ENCODE data around the gene ARHGEF17. TPM values are rescaled to one million over a fixed set of nuclear protein-coding genes. Genes with fewer than 3 reads are reported as not detected.

Gene ARHGEF17
- total RNA-seq, 1 donor from 2014 or later = 82.6 TPM

DNA sequence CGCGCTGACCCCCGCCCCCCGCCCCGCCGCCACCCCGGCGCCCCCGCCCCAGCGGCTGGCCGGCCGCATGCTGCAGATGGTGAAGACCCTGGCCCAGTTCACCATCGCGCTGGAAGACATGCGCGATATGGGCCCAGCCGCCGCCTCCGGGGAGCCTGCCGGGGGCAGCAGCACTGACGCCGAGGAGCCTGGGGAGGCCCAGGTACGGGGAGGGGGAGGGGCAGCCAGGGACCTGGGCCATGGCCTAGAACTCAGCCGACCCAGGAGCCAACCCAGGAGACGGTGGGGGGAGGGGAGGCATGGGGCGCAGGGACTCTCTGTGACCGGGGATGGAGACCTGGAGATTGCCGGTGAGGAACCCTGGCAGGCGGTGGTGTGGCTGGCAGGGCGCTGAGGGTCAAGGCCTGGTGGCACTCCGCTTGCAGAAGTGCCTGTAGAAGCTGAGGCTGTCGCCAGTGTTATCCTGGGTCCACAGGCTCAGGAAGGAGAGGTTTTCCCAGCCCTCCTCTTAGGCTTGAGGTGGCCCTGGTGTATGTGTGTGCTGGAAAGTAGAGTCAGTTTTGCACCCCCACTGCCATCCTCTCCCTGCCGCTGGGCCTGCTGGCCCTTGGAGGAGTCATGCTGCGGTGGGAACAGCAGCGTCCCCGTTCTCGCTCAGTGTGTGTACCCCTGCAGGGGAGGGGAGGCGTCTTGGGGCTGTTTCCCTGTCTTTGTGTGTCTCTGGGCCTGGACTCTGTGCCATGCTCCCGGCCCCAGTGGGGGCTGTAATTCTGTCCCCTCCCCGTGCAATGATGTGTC is 35.2 kb downstream of the ARHGEF17 start:
- intact Hi-C loops (cut with DNase I) = no loop called here
- DNase-seq (ENCODE audit: low spot score) = no peak

DNA sequence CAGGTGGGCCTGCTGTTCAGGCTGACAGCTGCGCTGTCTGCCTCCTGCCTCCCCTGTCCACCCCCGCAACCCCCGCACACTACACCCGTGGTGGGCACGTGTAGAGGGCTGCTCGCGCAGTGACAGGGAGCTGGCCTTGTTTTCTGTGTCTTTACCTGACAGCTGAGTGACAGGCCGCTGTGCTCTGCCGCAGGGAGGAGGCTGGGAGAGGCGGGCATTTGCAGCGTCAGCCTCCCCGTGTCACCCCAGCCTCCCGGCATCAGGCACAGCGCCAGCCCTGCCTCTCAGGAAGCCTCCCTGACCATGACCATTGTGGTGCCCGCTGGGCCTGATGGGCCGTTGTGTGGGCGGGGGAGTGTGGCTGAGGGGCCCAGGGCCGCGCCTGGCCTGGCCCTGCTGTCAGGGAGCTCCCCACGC is 36.1 kb downstream of the ARHGEF17 start:
- DNase-seq (ENCODE audit: low spot score) = peak; percentile 86
- intact Hi-C loops (cut with DNase I) = no loop called here

DNA sequence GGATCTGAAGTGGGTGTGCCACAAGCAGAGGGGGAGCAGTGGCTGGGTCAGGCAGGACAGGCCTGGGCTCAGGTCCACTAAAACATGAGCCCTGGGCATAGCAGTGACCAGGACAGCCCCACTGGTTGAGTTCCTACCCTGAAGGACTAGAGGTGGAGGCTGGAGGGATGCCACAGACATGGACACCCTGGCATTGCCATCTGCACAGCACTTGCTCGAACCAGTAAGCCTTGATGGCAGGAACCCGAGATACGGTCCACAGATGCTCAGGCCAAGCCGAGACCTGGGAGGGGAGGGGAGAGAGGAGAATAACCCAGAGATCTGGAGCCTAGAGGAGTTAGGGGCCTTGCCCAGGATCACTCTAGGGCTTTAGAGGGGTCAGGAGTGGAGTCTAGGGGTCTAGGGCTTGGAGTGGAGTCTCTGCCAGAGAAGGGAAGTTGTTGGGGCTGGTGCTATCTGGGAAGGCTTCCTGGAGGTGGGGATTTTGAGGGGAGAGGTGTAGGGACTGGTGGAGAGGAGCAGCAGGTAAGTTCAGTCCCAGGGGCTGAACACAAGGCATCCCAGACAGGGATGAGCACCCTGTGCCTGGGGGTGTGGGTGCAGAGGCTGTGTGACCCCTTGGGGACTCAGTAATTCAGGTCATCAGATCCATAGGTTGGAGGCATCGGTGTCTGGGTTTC is 37.5 kb downstream of the ARHGEF17 start:
- no peak for DNase-seq (ENCODE audit: low spot score)
- intact Hi-C loops (cut with DNase I) = no loop called here

DNA sequence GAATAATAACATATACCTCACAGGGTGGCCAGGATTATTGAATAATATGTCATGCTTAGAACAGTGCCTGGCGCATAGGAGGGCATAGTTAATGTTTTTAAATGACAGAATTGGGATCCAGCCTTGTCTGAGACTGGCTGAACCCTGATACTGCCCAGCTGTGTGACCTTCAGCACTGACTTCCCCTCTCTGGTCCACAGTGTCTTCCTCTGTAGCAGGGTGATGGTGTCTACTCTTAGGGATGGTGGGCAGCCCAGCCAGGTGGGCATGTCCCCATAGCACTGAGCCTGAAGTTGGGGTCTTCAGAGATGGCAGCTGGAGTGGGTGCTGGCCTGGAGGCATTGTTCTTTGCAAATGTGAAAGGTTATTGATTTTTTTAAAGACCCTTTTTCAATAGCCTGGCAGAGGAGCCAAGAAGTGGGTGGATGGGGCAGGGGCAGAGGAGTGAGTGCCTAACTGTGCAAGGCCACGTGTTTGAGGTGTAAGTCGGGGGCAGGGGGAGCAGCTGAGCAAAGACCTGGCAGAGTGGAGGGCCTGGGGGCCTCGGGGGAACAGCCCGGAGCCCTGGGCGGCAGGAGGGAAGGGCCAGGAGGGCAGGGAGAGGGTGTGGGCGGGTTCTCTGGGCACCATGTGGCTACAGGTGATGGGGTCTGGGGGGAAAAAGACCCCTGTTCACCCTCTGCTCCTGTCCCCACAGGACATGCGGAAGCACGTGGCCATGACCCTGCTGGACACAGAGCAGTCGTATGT is 38.3 kb downstream of the ARHGEF17 start:
- intact Hi-C loops (cut with DNase I) = no loop called here
- no peak for DNase-seq (ENCODE audit: low spot score)

DNA sequence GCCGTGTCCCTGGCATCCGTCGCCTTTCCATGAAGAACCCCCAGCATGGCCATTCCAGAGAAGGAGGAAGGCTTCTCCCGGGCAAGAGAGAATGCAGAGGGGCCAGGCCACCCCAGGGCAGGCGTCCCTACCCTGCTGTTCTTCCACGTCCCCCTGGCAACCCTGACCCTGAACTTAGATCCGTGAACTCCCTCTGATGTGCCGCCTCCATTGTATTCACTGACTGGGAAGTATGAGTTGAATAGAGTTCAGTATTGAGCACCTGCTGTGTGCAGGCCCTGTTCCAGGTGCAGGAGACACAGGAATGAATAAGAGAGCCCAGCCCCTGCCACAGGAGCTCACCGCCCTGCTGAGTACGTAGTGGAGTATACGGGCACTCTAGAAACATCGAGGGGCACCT is 39.0 kb downstream of the ARHGEF17 start:
- intact Hi-C loops (cut with DNase I) = no loop called here
- DNase-seq (ENCODE audit: low spot score) = no peak

DNA sequence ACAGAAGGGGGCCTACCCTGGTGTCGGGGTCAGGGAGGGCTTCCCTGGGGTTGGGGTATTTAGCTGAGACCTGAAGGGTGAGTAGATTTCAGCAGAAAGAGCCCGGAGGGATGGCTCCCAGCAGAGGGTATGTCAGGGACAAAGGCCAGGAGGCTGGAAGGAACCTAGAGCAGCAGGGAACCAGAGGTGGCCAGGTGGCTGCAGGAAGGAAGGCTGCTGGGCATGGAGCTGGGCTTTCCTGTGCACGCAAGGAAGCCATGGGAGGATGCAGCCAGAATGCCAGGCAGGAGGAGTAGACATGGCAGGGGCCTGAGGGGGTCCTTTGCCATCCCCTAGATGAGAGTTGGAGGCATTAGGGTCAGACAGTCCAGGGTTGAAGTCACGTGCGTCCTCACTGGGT is 40.8 kb downstream of the ARHGEF17 start:
- intact Hi-C loops (cut with DNase I) = no loop called here
- DNase-seq (ENCODE audit: low spot score) = no peak

DNA sequence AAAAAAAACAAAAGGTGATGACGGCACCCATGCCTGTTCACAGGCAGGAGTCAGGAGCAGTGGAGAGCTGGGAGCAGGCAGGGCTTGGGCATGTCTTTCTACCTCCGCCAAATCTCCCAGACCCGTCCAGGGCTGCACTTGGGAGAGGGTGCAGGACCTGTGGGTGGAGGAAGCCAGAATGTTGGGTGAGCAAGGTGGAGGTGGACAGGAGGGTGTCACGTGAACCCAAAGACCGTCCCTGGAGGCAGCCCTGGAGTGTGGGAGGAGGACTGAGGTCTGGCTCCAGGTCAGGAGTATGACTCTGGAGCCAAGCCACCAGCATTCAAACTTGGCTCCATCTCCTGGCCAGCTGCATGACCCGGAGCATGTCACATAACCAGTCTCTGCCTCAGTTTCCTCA is 41.6 kb downstream of the ARHGEF17 start:
- intact Hi-C loops (cut with DNase I) = loop anchor here (2.0 kb wide), 1 partner anchor 43 kb away; no protein-coding TSS in a partner anchor
- no peak for DNase-seq (ENCODE audit: low spot score)

DNA sequence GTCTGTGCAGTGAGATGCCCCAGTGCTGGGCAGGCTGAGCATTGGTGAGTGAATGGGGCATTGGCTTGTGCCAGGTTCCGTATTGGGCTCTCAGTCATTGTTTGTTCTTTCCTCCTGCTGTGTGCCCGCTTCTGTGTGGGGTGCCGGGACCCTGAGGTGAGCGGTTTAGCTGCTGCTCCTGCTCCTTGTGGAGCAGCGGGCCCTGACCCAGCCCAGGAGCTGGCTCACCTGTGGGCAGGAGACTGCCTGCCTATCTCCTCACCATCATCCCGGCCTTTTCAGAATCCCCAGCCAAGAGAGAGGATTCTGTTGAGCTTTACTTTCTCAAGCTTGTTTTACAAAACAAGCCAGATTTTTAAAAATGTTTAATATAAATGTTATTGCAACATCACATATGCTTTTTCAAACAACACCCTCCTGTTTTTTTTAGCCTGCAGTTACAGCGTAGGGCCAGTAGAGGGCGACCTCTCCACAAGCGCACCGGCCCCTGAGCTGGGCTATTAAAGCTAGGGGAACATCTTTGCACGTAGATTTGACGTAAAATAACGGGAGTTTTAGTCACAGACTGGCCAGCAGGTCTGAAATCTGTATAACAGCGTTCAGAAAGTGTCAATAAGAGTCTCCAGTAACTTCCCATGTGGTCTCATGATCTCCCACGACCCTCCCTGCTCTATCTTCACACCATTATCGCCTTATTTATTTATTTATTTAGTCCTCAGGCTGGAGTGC is 43.0 kb downstream of the ARHGEF17 start:
- intact Hi-C loops (cut with DNase I) = loop anchor here (2.0 kb wide), 1 partner anchor 42 kb away; no protein-coding TSS in a partner anchor

DNA sequence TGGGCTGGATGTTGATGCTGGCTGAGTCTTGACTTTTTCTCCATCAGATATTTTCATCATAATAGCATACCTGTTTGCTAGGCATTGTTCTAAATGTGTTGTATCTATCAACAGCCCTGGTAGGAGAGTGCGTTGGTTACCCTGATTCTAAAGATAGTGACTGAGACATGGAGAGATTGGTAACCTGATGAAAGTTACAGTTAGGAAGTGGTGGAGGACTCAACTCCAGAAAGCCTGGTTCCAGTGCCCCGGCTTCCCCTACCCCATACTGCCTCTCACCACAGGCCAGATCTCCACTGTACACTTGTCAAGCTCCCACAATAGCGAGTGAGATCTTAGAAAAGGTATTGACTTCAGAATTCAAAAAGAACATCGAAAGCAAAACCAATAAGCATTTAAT is 45.3 kb downstream of the ARHGEF17 start:
- no peak for DNase-seq (ENCODE audit: low spot score)
- intact Hi-C loops (cut with DNase I) = no loop called here

More for the DNA sequence above, 43.0 kb downstream of the ARHGEF17 start:
- no peak for DNase-seq (ENCODE audit: low spot score)

DNA sequence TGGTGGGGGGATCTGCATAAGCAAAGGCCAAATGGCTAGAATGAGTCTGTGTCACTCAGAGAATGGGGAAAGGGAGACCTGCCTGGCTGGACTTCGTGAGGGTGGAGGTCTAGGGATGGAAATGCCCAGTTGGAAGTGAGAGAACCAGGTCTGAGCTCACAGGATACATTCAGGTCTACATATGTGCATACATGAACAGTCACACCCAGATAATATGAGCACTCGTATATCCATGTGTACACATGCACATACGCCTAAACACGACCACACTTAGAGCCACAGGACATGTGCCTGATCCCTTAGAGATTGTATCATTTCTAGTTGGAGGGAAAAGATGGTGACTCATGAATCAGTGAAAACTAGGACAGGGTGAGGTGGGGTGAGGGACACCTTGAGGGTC is 47.0 kb downstream of the ARHGEF17 start:
- intact Hi-C loops (cut with DNase I) = no loop called here
- DNase-seq (ENCODE audit: low spot score) = no peak

DNA sequence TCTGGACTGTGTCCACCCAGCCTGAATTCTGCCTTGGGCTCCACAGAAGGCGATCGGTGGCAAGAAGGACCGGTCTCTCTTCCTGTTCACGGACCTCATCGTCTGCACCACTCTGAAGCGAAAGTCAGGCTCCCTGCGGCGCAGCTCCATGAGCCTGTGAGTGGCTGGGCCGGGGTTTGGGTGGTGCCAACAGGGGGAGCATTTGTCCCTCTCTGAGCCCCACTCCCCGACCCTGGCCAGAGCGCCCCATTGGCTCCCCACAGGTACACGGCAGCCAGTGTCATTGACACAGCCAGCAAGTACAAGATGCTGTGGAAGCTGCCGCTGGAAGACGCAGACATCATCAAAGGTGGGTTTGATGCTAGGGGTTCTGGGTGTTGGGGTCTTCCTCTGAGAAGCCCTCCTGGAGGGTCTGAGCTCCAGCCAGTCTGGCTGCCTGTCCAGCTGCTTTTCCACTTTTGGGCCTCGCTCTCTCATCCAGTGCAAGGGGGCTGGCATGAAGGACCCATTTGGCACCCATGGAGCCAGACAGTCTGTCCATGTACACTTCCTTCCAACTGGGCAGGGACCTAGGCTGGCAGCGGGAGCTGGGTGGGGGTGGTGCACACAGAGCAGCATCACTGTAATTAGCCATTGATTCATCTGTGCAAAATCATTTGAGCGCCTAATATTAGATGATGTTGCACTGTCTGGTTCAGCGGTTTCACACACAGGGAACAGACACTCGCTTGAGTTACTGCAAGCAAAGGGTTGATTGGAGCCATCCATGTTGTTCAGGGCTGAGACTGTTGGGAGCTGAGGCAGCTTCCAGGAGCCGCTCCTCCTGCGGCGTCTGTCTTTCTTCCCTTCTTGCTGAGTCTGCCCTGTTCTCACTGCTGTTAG is 49.1 kb downstream of the ARHGEF17 start:
- intact Hi-C loops (cut with DNase I) = no loop called here
- no peak for DNase-seq (ENCODE audit: low spot score)

DNA sequence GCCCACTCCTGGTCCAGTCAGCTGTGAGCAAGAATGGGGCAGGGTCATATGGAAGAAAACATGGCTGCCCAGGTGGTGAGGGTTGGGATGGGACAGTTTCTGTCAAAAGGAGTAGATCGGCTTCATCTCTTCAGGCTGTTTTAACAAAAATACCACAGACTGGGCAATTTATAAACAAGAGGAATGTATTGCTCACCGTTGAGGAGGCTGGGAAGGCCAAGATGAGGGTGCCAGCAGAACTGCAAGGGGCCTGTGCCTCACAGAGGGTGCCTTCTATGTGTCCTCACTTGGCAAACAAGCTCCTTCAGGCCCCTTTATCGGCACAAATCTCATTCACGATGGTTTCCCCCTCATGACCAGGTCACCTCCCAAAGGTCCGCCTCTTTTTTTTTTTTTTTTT is 50.0 kb downstream of the ARHGEF17 start:
- intact Hi-C loops (cut with DNase I) = no loop called here
- DNase-seq (ENCODE audit: low spot score) = no peak

DNA sequence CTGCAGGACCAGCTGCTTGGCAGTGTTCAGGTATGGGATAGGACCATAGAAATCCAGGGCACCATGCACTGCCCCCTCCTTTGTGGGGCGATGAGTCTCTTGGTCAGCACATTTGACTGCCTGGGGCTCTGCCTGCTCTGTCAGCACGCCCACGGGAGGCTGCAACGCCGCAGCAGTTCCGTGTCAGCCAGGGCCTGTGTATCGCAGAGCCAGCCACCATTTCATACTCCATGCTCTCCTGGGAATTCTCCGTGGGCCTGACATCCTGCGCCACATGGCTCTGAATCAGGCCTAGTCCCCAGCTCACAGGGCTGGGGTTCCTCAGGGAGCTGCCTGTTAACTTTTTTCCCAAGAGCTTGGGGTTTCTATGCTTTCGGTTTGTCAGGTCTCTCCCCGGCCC is 51.3 kb downstream of the ARHGEF17 start:
- no peak for DNase-seq (ENCODE audit: low spot score)
- intact Hi-C loops (cut with DNase I) = no loop called here

DNA sequence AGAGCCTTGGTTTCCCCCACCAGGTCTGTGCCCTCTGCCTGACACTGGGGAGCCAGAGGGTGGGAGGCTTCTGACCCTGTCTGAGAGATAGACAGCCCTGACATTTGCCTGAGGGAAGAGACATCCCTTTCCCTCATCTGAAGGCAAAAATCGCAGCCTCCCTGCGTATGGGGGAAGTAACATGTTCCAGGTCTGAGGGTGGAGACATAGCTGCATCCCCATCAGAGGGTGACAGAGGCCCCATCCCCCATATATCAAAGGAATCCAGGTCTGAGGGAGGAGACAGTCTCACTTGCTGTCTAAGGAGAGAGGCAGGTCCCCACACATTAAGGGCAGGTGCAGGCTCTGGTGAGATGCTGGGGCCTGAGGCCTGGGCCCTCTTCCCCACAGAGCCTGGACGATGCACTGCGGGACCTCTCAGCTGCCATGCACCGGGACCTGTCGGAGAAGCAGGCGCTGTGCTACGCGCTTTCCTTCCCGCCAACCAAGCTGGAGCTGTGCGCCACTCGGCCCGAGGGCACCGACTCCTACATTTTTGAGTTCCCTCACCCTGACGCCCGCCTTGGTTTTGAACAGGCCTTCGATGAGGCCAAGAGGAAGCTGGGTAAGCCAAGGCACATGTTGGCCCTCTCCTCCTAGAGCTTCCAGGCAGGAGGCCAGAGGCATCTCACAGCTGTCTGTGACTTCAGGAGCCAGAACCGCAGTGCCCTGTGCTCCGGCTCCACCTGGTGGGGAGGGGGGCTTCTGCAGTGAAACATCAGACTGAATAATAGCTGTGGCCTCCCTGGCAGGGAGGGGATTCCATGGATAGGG is 52.1 kb downstream of the ARHGEF17 start:
- no peak for DNase-seq (ENCODE audit: low spot score)
- intact Hi-C loops (cut with DNase I) = no loop called here

DNA sequence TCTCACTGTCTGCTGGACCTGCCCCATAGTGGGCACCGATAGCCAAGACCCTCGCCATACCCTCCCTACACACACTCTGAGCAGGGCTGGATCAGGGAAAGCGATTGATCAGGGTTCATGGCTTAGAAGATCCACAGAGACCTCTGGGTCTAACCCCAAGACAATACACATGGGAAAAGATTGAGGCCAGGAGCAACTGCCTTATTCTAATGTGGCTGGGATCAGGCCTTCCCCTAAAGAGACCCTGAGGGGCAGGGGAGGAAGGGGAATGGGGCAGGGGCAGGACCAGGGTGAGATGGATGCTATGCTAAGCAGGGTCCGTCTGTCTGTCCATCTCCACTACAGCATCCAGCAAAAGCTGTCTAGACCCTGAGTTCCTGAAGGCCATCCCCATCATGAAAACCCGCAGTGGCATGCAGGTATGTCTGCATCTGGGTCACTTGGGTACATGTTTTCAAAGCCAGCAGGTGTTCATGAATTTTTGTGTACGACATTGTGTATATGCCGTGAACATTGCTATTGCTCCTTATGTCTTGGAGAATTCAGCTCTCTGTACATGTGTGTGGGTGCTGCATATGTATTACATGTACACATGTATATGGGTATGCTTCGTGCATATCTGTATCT is 52.8 kb downstream of the ARHGEF17 start:
- intact Hi-C loops (cut with DNase I) = no loop called here
- no peak for DNase-seq (ENCODE audit: low spot score)

DNA sequence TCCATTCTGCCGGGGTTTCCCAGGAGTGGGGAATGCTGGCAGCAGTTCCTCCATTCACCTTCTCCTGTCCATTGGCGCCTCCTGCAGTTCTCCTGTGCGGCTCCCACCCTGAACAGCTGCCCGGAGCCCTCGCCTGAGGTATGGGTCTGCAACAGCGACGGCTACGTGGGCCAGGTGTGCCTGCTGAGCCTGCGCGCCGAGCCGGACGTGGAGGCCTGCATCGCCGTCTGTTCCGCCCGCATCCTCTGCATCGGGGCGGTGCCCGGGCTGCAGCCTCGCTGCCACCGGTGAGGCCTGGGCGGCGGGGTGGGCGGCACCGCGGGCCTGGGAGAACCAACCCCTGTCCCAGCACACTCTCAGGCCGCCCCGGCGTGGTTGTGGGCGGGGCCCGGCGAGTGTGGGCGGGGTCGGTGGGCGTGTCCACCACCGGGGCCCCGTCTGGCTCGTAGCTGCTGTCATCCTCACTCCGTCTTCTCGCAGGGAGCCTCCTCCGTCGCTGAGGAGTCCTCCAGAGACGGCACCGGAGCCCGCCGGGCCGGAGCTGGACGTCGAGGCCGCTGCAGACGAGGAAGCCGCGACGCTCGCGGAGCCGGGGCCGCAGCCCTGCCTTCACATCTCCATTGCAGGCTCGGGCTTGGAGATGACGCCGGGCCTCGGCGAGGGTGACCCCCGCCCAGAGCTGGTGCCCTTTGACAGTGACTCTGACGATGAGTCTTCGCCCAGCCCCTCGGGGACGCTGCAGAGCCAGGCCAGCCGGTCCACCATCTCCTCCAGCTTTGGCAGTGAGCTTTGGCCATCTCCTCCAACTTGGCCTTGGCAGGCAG is 54.1 kb downstream of the ARHGEF17 start:
- intact Hi-C loops (cut with DNase I) = no loop called here
- DNase-seq (ENCODE audit: low spot score) = no peak

DNA sequence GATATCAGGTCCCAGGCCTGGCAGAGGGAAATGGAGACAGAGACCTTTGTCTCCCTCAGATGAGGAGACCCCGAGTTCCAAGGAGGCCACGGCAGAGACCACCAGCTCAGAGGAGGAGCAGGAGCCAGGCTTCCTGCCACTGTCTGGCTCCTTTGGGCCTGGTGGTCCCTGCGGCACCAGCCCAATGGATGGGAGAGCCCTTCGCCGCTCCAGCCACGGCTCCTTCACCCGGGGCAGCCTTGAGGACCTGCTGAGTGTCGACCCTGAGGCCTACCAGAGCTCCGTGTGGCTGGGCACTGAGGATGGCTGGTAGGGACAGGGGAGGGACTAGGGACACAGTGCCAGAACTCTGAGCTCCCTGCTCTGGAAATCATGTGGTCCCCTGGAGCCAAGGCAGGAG is 55.1 kb downstream of the ARHGEF17 start:
- DNase-seq (ENCODE audit: low spot score) = no peak
- intact Hi-C loops (cut with DNase I) = no loop called here
